OCI-LY1 (cell line): ENCODE results near the gene DMAC2L.
A peak's percentile ranks its signal among the peaks of the same experiment; 100 is the strongest.

Experiments used
- H2AFZ ChIP-seq: fragments of 200-600 bp; sonication (generic), shearing (Covaris generic); 2 replicates; pipeline ENCODE4 v1.6.0; 2014; ENCODE audit warnings: antibody characterized with exemption, mild to moderate bottlenecking, low read length
- H3F3A ChIP-seq: fragments of 200-600 bp; sonication (generic), shearing (Covaris generic); 2 replicates; pipeline ENCODE4 v1.6.0; 2014; ENCODE audit warnings: mild to moderate bottlenecking, antibody characterized with exemption, low read length, moderate library complexity; ENCODE audit not compliant: insufficient read depth
- H3K27ac ChIP-seq: fragments of 200-600 bp; sonication (generic); 2 replicates; pipeline ENCODE4 v1.5.1; 2014; ENCODE audit warnings: low read length, mixed run types, mild to moderate bottlenecking, low read depth; ENCODE audit not compliant: poor library complexity, severe bottlenecking
- H3K27me3 ChIP-seq: fragments of 200-600 bp; sonication (generic); 2 replicates; pipeline ENCODE4 v1.6.0; 2014; ENCODE audit warnings: antibody characterized with exemption, mild to moderate bottlenecking, low read length, moderate library complexity; ENCODE audit not compliant: insufficient read depth
- H3K36me3 ChIP-seq: fragments of 200-600 bp; sonication (generic); 2 replicates; pipeline ENCODE4 v1.6.1; 2014; ENCODE audit warnings: mild to moderate bottlenecking, antibody characterized with exemption, low read length, moderate library complexity, mixed read lengths; ENCODE audit not compliant: insufficient read depth
- H3K4me1 ChIP-seq: fragments of 200-600 bp; sonication (generic); 2 replicates; pipeline ENCODE4 v1.5.1; 2014; ENCODE audit warnings: mild to moderate bottlenecking, low read length, moderate library complexity; ENCODE audit not compliant: insufficient read depth, severe bottlenecking
- H3K4me2 ChIP-seq: fragments of 200-600 bp; sonication (generic), shearing (Covaris generic); 2 replicates; pipeline ENCODE4 v1.6.1; 2014; ENCODE audit warnings: low read length
- H3K4me3 ChIP-seq: fragments of 200-600 bp; sonication (generic); 2 replicates; pipeline ENCODE4 v1.5.1; 2014; ENCODE audit warnings: low read length, low read depth, mild to moderate bottlenecking, mixed read lengths; ENCODE audit not compliant: poor library complexity, severe bottlenecking
- H3K79me2 ChIP-seq: fragments of 200-600 bp; shearing (Covaris generic); 2 replicates; pipeline ENCODE4 v1.6.1; 2016; ENCODE audit warnings: mixed run types, low read length, mixed read lengths; ENCODE audit not compliant: insufficient read depth
- H3K9ac ChIP-seq: fragments of 200-600 bp; sonication (generic), shearing (Covaris generic); 2 replicates; pipeline ENCODE4 v1.6.1; 2014; ENCODE audit warnings: mild to moderate bottlenecking, low read length, mixed read lengths
- H3K9me2 ChIP-seq: fragments of 200-600 bp; sonication (generic), shearing (Covaris generic); 2 replicates; pipeline ENCODE4 v1.6.1; 2014; ENCODE audit warnings: low read depth, mild to moderate bottlenecking, low read length, mixed read lengths
- H3K9me3 ChIP-seq: fragments of 200-600 bp; shearing (Covaris generic); 2 replicates; pipeline ENCODE4 v1.6.1; 2014; ENCODE audit warnings: low read length, mixed read lengths
- H4K20me1 ChIP-seq: fragments of 200-600 bp; sonication (generic), shearing (Covaris generic); 2 replicates; pipeline ENCODE4 v1.6.0; 2016; ENCODE audit warnings: mild to moderate bottlenecking, low read length; ENCODE audit not compliant: insufficient read depth
- EZH2 ChIP-seq: fragments of 200-600 bp; sonication (generic), shearing (Covaris generic); IDR thresholded peaks from 2 replicates; pipeline ENCODE4 v1.8.0; 2017; ENCODE audit warnings: borderline replicate concordance, mixed run types, mild to moderate bottlenecking, antibody characterized with exemption, low read length, moderate library complexity, mixed read lengths
- TF ChIP-seq, protein P1 (sequence below): fragments of 200-600 bp; sonication (generic), shearing (Covaris generic); IDR thresholded peaks from 2 replicates; pipeline ENCODE4 v1.5.1; 2017; ENCODE audit warnings: mild to moderate bottlenecking, antibody characterized with exemption, low read length, moderate library complexity, mixed read lengths

The DMAC2L gene

GRCh38 chr14:50308363-50308915 lies 3.7 kb upstream of the DMAC2L start:
- Histone ChIP-seq H3K9me2 (no peaks in the 10 kb centered on the region), H3K9me3 (no peaks in the 10 kb centered on the region), H3K27me3 (no peaks in the 10 kb centered on the region), H3K9ac (no peak overlapping the region), H3K36me3 (peaks cover 7% of the 10 kb centered on the region), H2AFZ (no peak overlapping the region), H3K4me3 (no peak overlapping the region), H3K79me2 (peaks cover 29% of the 10 kb centered on the region), H3K4me2 (no peak overlapping the region), H3F3A (no peaks in the 10 kb centered on the region), H3K27ac (no peak overlapping the region), H4K20me1 (no peaks in the 10 kb centered on the region), H3K4me1 (peaks cover 20% of the 10 kb centered on the region)
- no peak for TF ChIP-seq EZH2
- TF ChIP-seq, protein P1, sequence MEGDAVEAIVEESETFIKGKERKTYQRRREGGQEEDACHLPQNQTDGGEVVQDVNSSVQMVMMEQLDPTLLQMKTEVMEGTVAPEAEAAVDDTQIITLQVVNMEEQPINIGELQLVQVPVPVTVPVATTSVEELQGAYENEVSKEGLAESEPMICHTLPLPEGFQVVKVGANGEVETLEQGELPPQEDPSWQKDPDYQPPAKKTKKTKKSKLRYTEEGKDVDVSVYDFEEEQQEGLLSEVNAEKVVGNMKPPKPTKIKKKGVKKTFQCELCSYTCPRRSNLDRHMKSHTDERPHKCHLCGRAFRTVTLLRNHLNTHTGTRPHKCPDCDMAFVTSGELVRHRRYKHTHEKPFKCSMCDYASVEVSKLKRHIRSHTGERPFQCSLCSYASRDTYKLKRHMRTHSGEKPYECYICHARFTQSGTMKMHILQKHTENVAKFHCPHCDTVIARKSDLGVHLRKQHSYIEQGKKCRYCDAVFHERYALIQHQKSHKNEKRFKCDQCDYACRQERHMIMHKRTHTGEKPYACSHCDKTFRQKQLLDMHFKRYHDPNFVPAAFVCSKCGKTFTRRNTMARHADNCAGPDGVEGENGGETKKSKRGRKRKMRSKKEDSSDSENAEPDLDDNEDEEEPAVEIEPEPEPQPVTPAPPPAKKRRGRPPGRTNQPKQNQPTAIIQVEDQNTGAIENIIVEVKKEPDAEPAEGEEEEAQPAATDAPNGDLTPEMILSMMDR: no peak

GRCh38 chr14:50310445-50310844 lies 1.7 kb upstream of the DMAC2L start:
- Histone ChIP-seq H2AFZ (no peak overlapping the region), H3K9me2 (no peaks in the 10 kb centered on the region), H3K27me3 (no peaks in the 10 kb centered on the region), H3K4me2 (0 out of 2 replicates have a peak overlapping the region, but pooled peaks have one; percentile 78), H3K79me2 (peaks cover 29% of the 10 kb centered on the region), H3K9ac (no peak overlapping the region), H3K27ac (no peak overlapping the region), H3K4me3 (no peak overlapping the region), H3K4me1 (peaks cover 16% of the 10 kb centered on the region), H3K36me3 (peaks cover 19% of the 10 kb centered on the region), H3K9me3 (peaks cover 2% of the 10 kb centered on the region; the same call in 1 of the 2 replicates), H3F3A (no peaks in the 10 kb centered on the region), H4K20me1 (no peaks in the 10 kb centered on the region)
- TF ChIP-seq, protein P1: no peak
- TF ChIP-seq EZH2: no peak

- no peaks in the 10 kb centered on the region for H4K20me1 ChIP-seq
- H3K4me3 ChIP-seq: peak overlapping the region; percentile 84
- H2AFZ ChIP-seq: peak overlapping the region; percentile 13; the same call in 1 of the 2 replicates
- peaks cover 2% of the 10 kb centered on the region; the same call in 1 of the 2 replicates for H3K9me3 ChIP-seq
- H3K79me2 ChIP-seq: peaks cover 29% of the 10 kb centered on the region
- H3K9ac ChIP-seq: peak overlapping the region; percentile 86
- H3K4me2 ChIP-seq: peak overlapping the region; percentile 78
- peaks cover 23% of the 10 kb centered on the region for H3K36me3 ChIP-seq
- H3K27ac ChIP-seq: peak overlapping the region; percentile 85
- TF ChIP-seq, protein P1: peak; percentile 47
- no peak for TF ChIP-seq EZH2
- no peaks in the 10 kb centered on the region for H3F3A ChIP-seq
- peaks cover 16% of the 10 kb centered on the region for H3K4me1 ChIP-seq
- H3K9me2 ChIP-seq: no peaks in the 10 kb centered on the region
- no peaks in the 10 kb centered on the region for H3K27me3 ChIP-seq
Observed at GRCh38 chr14:50311337-50311971, 670 bp upstream of the DMAC2L start.
